Osteoblast (primary cell): Measurements from ENCODE around the gene SSTR5. TPM values are rescaled to one million over a fixed set of nuclear protein-coding genes. Genes with fewer than 3 reads are reported as not detected.

Experiments used
- DNase-seq: peaks from one replicate; pipeline ENCODE4 v3.0.0; 2011; ENCODE audit warnings: low spot score, mixed read lengths; ENCODE audit not compliant: insufficient read length; ENCODE audit errors: missing footprints
- H2AFZ ChIP-seq: 2 replicates; pipeline ENCODE4 v1.6.0; 2011; ENCODE audit warnings: mild to moderate bottlenecking, low read length
- H3K27ac ChIP-seq: 2 replicates; pipeline ENCODE4 v1.5.1; 2011; ENCODE audit warnings: mild to moderate bottlenecking, low read depth, low read length, moderate library complexity
- H3K27me3 ChIP-seq: 2 replicates; pipeline ENCODE4 v1.6.0; 2012; ENCODE audit warnings: mild to moderate bottlenecking, control low read depth, inconsistent platforms, low read length, moderate library complexity; ENCODE audit not compliant: insufficient read depth
- H3K36me3 ChIP-seq: 2 replicates; pipeline ENCODE4 v1.5.1; 2011; ENCODE audit warnings: mild to moderate bottlenecking, low read length, control low read depth, moderate library complexity; ENCODE audit not compliant: insufficient read depth
- H3K4me1 ChIP-seq: 2 replicates; pipeline ENCODE4 v1.5.1; 2011; ENCODE audit warnings: mild to moderate bottlenecking, low read length, control low read depth, moderate library complexity; ENCODE audit not compliant: insufficient read depth
- H3K4me2 ChIP-seq: 2 replicates; pipeline ENCODE4 v1.6.0; 2011; ENCODE audit warnings: mild to moderate bottlenecking, low read length; ENCODE audit not compliant: insufficient read depth
- H3K4me3 ChIP-seq: fragments of 200-600 bp; sonication (generic); 3 replicates; pipeline ENCODE4 v1.5.1; 2012; ENCODE audit warnings: mild to moderate bottlenecking, low read length, inconsistent platforms; ENCODE audit not compliant: insufficient read depth
- H3K79me2 ChIP-seq: 2 replicates; pipeline ENCODE4 v1.6.0; 2012; ENCODE audit warnings: mild to moderate bottlenecking, low read length, control low read depth, inconsistent platforms; ENCODE audit not compliant: insufficient read depth
- H3K9me3 ChIP-seq: 2 replicates; pipeline ENCODE4 v1.5.1; 2011; ENCODE audit warnings: low read depth, low read length, control low read depth
- H4K20me1 ChIP-seq: 2 replicates; pipeline ENCODE4 v1.6.0; 2012; ENCODE audit warnings: mild to moderate bottlenecking, low read length, control low read depth; ENCODE audit not compliant: insufficient read depth
- CTCF ChIP-seq: IDR thresholded peaks from 2 replicates; pipeline ENCODE4 v1.5.1; 2011; ENCODE audit warnings: mild to moderate bottlenecking, low read depth, low read length, moderate library complexity; ENCODE audit errors: extremely low read depth
- total RNA-seq: library from RNA; depleted of rRNA; stranded (reverse); fragments of >200 nt; gene quantifications from 2 replicates; pipeline ENCODE4 v1.2.3, GENCODE V29; 2012

The SSTR5 gene
- total RNA-seq, 1 donor = not detected

- no peak for DNase-seq
- Histone ChIP-seq H3K9me3 (no peaks in the 10 kb centered on the region), H3K4me1 (no peaks in the 10 kb centered on the region), H3K27ac (no peak overlapping the region), H2AFZ (no peak overlapping the region), H3K4me2 (no peak overlapping the region), H3K36me3 (no peaks in the 10 kb centered on the region), H3K4me3 (no peak overlapping the region), H3K79me2 (no peaks in the 10 kb centered on the region), H4K20me1 (peaks cover 4% of the 10 kb centered on the region), H3K27me3 (peaks cover 21% of the 10 kb centered on the region)
- TF ChIP-seq CTCF = no peak
These were observed 25.9 kb downstream of the SSTR5 start for GRCh38 chr16:1098266-1098991.

GRCh38 chr16:1099189-1100083 lies 26.9 kb downstream of the SSTR5 start:
- Histone ChIP-seq H4K20me1 (peaks cover 4% of the 10 kb centered on the region), H3K27ac (no peak overlapping the region), H3K79me2 (no peaks in the 10 kb centered on the region), H3K9me3 (no peaks in the 10 kb centered on the region), H3K4me3 (no peak overlapping the region), H3K36me3 (no peaks in the 10 kb centered on the region), H2AFZ (no peak overlapping the region), H3K27me3 (peaks cover 21% of the 10 kb centered on the region), H3K4me1 (no peaks in the 10 kb centered on the region), H3K4me2 (no peak overlapping the region)
- TF ChIP-seq CTCF = no peak
- no peak for DNase-seq

- DNase-seq = no peak
- H3K79me2 ChIP-seq = no peaks in the 10 kb centered on the region
- peaks cover 4% of the 10 kb centered on the region for H4K20me1 ChIP-seq
- peaks cover 25% of the 10 kb centered on the region for H3K27me3 ChIP-seq
- H3K4me1 ChIP-seq = no peaks in the 10 kb centered on the region
- H2AFZ ChIP-seq = no peak overlapping the region
- H3K9me3 ChIP-seq = no peaks in the 10 kb centered on the region
- H3K4me3 ChIP-seq = no peak overlapping the region
- H3K27ac ChIP-seq = no peak overlapping the region
- H3K4me2 ChIP-seq = no peak overlapping the region
- no peaks in the 10 kb centered on the region for H3K36me3 ChIP-seq
- no peak for TF ChIP-seq CTCF
These were observed 27.7 kb downstream of the SSTR5 start for GRCh38 chr16:1100084-1100800.

GRCh38 chr16:1101133-1101532 lies 28.6 kb downstream of the SSTR5 start:
- peaks cover 4% of the 10 kb centered on the region for H4K20me1 ChIP-seq
- no peaks in the 10 kb centered on the region for H3K9me3 ChIP-seq
- H3K79me2 ChIP-seq = no peaks in the 10 kb centered on the region
- H3K27me3 ChIP-seq = peaks cover 18% of the 10 kb centered on the region
- H3K4me2 ChIP-seq = no peak overlapping the region
- no peaks in the 10 kb centered on the region for H3K4me1 ChIP-seq
- no peak overlapping the region for H3K4me3 ChIP-seq
- H2AFZ ChIP-seq = no peak overlapping the region
- DNase-seq = no peak
- no peak for TF ChIP-seq CTCF
- H3K27ac ChIP-seq = no peak overlapping the region
- no peaks in the 10 kb centered on the region for H3K36me3 ChIP-seq
